Stimulated activated CD8-positive, alpha-beta memory T cell treated with anti-CD3 and anti-CD28 coated beads, Interleukin-15, amount 100 ng/mL, for 4 hours (primary cell): ENCODE data around the gene ITGB1BP1.
"Not testable (repeated sequence)": the region's sequence is repeated elsewhere in the genome, so short reads cannot be mapped to it uniquely, and the experiment has no call there.

Experiments used
- DNase-seq, 2 donors: peaks; one replicate each; pipeline ENCODE4 v3.0.0-alpha.2; 2020; ENCODE audit warnings: low read depth in 2 of 2

Gene ITGB1BP1

DNA sequence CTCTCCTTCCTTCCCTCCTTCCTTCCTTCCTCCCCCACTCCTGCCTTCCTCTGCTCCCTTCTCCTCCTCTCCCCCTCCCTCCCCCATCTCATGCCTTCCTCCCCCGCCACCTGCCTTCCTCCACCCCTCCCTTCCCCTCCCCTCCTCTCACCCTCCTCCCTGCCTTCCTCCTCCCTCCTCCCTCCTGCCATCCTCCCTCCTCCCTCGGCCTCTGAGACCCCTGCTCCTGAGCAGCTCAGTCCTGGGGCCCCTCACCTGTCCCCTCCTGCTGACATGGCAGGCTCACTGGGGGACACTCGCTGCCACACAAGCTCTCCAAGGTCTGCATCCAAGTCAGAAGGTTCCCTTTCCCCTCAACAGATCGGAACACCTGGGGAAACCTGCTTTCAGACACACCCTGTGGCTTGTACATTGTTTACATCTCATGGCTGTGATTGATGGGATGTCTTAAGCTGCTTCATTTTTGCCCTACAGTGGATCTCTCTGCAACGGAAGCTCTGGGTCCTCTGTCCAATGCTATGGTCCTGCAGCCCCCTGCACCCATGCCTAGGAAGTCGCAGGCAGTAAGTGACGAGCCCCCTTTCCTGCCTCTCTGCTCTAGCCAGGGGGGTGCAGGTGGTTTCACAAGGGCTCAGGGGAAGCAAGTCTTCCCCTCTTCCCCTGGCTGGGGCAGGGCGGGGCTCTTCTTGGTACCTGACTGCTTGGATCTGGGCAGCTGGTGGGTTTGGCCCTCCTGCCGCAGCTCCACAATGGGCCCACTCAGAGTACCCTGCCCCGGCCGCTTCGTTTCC, 22.9 kb downstream of the ITGB1BP1 start:
- no peak for DNase-seq

DNA sequence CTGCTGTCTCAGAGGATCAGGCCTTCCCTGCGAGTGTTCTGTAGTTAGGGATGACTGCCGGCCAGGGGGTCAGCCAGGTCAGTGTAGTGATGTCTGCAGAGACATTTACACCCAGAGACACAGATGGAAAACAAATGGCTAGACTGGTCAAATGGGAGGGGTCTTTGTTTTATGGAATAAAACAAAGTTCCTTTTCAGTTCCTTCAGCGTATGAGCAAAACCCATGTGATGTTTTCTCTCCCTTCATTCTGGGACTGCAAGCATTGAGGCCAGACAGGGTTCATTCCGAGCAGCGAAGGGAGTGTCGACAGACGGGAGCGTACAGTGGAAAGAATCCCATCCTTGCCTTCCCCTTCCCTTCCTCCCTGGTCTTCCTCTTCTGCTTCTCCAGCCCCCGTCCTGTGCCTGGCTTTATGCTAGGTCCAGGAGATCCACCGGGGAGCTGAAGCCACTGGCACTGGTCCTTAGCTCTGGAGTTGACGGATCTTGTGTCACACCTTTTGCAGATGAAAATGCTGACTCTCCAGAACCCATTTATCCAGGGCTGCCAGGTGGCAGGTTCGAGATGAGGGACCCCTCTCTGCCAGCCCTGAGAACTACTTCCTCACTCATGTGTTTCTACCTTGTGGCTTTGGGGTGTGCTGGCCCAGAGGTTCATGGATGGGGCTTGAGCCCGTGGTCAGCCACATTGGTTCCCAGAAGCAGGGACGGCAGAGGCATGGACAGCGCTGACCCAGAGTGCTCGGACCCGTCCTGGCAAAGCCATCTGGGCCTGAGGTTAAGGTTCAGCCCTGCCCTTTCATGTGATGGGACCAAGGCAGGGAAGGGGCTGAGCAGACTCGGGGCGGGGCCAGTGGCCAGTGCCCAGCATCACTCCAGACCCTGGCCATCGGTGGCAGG, 24.2 kb downstream of the ITGB1BP1 start:
- no peak for DNase-seq

- not testable (repeated sequence) for DNase-seq
Measured at GRCh38 chr2:9398251-9398650, 25.1 kb downstream of the ITGB1BP1 start.

- no peak for DNase-seq
Measured at GRCh38 chr2:9397201-9397600, 26.1 kb downstream of the ITGB1BP1 start.

DNA sequence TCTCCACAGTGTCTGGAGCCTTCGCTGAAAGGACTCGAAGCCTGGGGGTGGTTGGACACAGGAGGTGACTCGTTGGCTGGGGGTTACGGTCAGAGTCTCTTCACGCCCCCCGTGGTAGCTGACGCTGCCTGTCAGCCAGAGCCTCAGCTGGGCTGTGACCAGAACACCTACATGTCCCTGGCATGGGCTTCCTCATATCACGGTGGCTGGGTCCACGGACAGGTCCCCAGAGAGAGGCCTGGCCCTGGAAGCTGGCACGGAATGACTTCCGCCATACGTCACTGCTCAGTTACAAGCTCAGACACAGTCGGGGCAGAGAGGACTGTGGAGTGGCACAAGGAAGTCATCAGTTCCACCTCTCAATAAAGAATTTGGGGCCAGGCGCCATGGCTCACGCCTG, 28.5 kb downstream of the ITGB1BP1 start:
- DNase-seq, result no peak

DNA sequence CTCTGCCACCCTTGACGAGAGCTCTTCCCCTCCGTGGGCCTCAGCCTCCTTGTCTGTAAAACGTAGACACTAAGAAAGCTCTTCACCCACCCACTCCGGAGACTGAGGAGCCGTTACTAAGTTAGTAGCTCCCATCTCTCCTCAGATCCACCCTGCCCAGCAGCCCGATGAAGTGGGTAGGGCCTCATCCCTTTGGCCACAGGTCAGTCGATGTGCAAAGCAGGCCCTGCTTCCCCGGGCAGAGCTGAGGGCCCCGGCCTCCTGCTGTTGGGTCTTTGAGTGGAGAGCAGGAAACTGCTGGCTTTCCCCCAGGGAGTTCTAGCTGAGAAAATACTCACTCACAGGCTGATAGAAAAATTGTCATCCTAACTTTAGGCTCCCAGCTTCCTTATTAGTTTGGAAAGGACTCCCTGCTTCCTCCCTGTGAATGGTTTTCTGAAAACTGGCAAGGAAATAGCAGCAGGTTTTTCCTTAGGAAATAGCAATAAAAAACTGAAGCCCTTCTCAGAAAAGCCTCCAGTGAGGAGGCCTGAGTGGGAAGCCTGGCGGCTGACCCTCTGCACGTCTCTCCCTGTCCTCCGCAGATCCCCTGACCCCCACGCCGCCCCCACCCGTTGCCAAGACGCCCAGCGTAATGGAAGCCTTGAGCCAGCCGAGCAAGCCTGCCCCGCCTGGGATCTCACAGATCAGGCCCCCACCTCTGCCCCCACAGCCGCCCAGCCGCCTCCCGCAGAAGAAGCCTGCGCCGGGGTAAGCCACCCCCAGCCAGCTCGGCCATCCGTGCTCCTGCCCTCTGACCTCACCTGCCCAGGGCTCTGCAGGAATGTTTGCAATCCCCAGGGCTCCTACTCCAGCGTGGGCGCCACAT, 30.2 kb downstream of the ITGB1BP1 start:
- no peak for DNase-seq

- DNase-seq, result no peak
Measured at GRCh38 chr2:9391961-9392720, 31.2 kb downstream of the ITGB1BP1 start.

GRCh38 chr2:9390991-9391390, 32.3 kb downstream of the ITGB1BP1 start:
- no peak for DNase-seq

DNA sequence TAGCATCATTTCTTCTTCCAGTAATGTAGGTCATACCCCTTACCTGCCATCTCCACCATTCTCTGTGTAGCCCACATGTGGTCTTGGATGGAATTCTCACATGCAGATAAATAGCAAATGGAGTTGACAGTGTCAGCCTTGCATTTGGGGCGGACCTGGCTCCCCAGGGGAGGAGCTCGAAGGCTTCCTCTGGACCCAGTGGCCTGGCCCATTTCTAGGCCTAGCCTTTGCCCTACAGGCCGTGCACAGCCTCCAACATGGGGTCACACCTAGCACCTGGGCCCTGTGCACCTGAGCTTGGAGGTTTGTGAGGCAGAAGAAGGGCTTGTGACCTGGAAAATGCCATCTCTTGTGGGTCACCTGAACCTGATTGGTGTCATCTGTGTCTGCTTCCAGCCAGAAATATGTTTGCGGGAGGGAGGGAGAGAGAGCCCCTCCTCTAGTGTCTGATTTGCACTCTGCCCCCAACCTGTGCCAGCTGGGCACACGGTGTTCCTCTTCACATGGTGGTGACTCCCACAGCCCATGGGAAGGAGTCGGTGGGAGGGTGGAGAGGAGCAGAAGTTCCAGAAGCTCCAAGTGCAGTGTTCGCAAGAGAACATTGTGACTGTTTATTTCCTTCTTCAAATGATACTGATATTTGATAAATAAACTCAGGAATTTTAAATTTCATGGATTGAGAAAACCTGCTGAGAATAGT, 33.0 kb downstream of the ITGB1BP1 start:
- DNase-seq, result no peak

- DNase-seq, result no peak
Measured at GRCh38 chr2:9388950-9389911, 34.1 kb downstream of the ITGB1BP1 start.

GRCh38 chr2:9388199-9388681, 35.1 kb downstream of the ITGB1BP1 start:
- DNase-seq, result no peak

DNA sequence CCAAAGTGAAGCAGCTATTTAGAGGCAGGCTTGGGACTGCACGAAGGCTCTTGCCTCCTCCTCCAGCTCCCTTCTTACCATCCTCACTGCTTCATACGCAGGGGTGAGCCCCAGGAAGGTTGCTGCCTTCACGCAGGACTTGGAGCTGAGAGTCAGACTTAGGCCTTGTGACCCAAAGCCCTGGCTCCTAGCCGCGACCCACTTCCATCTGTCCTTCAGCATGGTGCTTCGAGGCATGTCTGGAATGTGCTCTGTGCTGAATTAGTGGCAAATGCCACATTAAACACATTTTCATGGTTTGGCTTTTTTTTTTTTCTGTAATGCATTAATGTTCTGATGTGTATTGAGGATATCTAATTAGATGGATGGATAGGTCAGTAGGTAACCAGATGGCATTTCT, 37.5 kb downstream of the ITGB1BP1 start:
- no peak for DNase-seq

DNA sequence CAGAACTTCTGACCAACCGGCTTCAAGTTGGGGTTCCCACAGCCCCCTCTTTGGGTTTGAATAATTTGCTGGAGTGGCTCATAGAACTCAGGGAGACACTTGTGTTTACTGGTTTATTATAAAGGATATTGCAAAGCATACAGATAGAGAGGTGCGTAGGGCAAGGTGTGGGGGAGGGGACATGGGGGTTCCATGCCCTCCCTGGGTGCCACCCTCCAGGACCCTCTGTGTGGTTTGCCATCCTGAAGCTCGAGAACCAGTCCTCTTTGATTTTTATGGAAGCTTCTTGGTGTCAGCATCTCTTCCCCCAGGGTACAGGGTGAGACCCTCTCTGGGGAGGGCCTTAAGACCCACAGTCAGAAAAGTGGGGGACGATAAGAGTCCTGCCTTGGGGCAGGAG, 38.8 kb downstream of the ITGB1BP1 start:
- no peak for DNase-seq

DNA sequence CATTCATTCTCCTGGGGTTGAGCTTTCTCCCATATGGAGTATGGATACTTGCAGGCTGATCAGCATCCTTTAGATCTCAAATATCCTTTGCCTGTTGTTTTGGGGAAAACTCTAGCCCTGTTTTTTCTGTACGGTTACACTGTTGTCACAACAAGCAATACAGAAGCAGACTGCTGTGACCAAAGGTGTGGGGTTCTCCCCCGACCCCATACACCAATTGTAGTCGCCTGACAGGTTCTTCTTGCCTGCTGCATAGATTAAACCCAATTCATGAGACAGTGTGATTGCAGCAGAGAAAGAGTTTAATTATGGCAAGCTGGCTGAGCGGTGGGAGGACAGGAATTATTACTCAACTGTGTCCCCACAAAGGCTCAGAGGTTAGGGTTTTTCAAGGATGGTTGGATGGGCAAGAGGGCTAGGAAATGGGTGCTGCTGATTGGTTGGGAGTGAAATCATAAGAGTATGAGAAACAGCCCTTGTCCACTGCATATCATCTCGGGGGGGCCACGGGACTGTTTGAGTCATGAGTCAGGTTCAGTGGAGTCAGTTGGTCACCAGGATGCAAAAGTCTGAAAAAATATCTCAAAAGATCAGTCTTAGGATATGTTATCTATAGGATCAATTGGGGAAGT, 40.6 kb downstream of the ITGB1BP1 start:
- DNase-seq, result no peak

DNA sequence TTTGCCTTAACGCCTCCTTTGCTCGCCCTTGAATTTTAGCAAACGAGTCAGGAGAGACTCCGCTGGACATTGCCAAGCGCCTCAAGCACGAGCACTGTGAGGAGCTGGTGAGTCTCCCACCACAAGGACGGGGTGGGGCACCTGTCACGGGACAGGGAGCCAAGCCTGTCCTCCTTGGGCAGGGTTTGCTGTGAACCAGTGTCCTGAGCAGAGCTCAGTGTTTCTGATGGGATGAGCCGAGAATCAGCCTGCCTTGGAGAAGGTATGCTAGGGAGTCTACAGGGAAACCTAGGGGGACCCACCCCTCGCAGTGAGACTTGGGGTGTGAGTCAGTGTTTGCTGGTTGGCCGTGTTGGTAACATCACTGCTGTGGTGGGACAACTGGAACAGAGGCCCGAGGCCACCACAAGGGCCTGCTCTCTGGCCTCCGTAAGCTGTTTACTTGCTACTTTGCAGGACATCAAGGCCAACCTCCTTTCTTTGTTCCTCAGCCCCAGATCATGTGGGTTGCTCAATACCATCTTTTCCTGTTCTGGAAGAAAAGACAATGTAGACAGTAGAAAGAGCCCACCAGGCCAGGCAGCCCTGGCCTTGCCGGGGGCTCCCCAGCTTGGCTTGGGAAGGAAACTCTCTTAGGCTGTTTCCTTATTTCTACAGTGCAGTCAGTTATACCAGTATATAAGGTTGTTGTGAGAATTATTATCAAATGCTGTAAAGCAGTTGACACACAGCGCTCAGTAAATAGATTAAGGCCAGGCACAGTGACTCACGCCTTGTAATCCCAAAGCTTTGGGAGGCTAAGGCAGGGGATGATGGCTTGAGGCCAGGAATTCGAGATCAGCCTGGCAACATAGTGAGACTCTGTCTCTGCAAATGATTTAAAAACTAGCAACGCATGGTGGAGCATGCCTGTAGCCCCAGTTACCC, 42.4 kb downstream of the ITGB1BP1 start:
- DNase-seq, result no peak

- DNase-seq, result no peak
Measured at GRCh38 chr2:9379391-9379755, 44.0 kb downstream of the ITGB1BP1 start.
